ENCODE data around the gene ANKRD29. TPM values are rescaled to one million over a fixed set of nuclear protein-coding genes. Genes with fewer than 3 reads are reported as not detected.

Gene ANKRD29
- total and polyA plus RNA-seq, 9 of the 15 experiments (the other 6 are each of a cell fraction or from before 2014, with no cell fraction given), result 0.36 TPM; not detected in 8

DNA sequence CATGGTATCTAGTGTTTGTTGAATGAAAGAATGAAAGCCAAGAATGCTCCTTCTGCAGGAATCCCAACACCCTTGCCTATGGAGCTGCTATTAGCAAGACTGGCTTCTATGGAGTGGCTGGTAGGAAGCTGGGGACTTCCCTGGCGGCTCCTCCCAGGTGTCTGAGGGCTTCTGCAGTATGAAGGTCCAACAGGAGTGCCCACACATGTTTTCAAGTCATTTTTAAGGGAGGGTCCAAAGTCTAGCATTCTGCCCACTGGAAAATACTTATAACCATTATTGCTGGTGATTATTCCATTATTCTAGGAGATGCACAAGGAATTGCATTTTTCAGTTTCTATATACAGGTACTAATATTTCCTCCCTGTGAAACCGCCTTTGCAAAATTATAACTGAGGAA lies 54.5 kb downstream of the ANKRD29 start (continued):
- TF ChIP-seq, protein P1, sequence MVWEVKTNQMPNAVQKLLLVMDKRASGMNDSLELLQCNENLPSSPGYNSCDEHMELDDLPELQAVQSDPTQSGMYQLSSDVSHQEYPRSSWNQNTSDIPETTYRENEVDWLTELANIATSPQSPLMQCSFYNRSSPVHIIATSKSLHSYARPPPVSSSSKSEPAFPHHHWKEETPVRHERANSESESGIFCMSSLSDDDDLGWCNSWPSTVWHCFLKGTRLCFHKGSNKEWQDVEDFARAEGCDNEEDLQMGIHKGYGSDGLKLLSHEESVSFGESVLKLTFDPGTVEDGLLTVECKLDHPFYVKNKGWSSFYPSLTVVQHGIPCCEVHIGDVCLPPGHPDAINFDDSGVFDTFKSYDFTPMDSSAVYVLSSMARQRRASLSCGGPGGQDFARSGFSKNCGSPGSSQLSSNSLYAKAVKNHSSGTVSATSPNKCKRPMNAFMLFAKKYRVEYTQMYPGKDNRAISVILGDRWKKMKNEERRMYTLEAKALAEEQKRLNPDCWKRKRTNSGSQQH (CRISPR knock-in tag; IDR thresholded peaks at IDR 0.05), result no peak
- TF ChIP-seq ZNF133 (CRISPR knock-in tag; IDR thresholded peaks at IDR 0.05) (no peak), SP1 (CRISPR knock-in tag; IDR thresholded peaks at IDR 0.05) (no peak), NR1H2 (CRISPR knock-in tag; IDR thresholded peaks at IDR 0.05) (no peak)
- TF ChIP-seq, protein P2, sequence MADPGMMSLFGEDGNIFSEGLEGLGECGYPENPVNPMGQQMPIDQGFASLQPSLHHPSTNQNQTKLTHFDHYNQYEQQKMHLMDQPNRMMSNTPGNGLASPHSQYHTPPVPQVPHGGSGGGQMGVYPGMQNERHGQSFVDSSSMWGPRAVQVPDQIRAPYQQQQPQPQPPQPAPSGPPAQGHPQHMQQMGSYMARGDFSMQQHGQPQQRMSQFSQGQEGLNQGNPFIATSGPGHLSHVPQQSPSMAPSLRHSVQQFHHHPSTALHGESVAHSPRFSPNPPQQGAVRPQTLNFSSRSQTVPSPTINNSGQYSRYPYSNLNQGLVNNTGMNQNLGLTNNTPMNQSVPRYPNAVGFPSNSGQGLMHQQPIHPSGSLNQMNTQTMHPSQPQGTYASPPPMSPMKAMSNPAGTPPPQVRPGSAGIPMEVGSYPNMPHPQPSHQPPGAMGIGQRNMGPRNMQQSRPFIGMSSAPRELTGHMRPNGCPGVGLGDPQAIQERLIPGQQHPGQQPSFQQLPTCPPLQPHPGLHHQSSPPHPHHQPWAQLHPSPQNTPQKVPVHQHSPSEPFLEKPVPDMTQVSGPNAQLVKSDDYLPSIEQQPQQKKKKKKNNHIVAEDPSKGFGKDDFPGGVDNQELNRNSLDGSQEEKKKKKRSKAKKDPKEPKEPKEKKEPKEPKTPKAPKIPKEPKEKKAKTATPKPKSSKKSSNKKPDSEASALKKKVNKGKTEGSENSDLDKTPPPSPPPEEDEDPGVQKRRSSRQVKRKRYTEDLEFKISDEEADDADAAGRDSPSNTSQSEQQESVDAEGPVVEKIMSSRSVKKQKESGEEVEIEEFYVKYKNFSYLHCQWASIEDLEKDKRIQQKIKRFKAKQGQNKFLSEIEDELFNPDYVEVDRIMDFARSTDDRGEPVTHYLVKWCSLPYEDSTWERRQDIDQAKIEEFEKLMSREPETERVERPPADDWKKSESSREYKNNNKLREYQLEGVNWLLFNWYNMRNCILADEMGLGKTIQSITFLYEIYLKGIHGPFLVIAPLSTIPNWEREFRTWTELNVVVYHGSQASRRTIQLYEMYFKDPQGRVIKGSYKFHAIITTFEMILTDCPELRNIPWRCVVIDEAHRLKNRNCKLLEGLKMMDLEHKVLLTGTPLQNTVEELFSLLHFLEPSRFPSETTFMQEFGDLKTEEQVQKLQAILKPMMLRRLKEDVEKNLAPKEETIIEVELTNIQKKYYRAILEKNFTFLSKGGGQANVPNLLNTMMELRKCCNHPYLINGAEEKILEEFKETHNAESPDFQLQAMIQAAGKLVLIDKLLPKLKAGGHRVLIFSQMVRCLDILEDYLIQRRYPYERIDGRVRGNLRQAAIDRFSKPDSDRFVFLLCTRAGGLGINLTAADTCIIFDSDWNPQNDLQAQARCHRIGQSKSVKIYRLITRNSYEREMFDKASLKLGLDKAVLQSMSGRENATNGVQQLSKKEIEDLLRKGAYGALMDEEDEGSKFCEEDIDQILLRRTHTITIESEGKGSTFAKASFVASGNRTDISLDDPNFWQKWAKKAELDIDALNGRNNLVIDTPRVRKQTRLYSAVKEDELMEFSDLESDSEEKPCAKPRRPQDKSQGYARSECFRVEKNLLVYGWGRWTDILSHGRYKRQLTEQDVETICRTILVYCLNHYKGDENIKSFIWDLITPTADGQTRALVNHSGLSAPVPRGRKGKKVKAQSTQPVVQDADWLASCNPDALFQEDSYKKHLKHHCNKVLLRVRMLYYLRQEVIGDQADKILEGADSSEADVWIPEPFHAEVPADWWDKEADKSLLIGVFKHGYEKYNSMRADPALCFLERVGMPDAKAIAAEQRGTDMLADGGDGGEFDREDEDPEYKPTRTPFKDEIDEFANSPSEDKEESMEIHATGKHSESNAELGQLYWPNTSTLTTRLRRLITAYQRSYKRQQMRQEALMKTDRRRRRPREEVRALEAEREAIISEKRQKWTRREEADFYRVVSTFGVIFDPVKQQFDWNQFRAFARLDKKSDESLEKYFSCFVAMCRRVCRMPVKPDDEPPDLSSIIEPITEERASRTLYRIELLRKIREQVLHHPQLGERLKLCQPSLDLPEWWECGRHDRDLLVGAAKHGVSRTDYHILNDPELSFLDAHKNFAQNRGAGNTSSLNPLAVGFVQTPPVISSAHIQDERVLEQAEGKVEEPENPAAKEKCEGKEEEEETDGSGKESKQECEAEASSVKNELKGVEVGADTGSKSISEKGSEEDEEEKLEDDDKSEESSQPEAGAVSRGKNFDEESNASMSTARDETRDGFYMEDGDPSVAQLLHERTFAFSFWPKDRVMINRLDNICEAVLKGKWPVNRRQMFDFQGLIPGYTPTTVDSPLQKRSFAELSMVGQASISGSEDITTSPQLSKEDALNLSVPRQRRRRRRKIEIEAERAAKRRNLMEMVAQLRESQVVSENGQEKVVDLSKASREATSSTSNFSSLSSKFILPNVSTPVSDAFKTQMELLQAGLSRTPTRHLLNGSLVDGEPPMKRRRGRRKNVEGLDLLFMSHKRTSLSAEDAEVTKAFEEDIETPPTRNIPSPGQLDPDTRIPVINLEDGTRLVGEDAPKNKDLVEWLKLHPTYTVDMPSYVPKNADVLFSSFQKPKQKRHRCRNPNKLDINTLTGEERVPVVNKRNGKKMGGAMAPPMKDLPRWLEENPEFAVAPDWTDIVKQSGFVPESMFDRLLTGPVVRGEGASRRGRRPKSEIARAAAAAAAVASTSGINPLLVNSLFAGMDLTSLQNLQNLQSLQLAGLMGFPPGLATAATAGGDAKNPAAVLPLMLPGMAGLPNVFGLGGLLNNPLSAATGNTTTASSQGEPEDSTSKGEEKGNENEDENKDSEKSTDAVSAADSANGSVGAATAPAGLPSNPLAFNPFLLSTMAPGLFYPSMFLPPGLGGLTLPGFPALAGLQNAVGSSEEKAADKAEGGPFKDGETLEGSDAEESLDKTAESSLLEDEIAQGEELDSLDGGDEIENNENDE (IDR thresholded peaks at IDR 0.05; ENCODE audit: low read depth, low read length), result no peak
